HG02981 (cell line): Measurements from ENCODE around the gene DDOST.

Source experiments
- ATAC-seq: cut with Tn5 transposase; IDR thresholded peaks from one replicate; pipeline ENCODE4 v1.9.1; 2021; ENCODE audit warnings: mild to moderate bottlenecking, moderate library complexity; ENCODE audit not compliant: unreplicated experiment

DDOST gene

GRCh38 chr1:20661207-20662109, at the start of gene DDOST:
TSS of gene DDOST (minus strand) at chr1:20661369. CDS start at chr1:20661350, 19 bp downstream.
- ATAC-seq = peak; percentile 97

GRCh38 chr1:20710469-20711284, 49.5 kb upstream of the DDOST start:
- ATAC-seq = no peak

- ATAC-seq = no peak
Observed at GRCh38 chr1:20709868-20710267, 48.7 kb upstream of the DDOST start.

- no peak for ATAC-seq
Observed at GRCh38 chr1:20708891-20709290, 47.7 kb upstream of the DDOST start.

GRCh38 chr1:20708057-20708456, 46.9 kb upstream of the DDOST start:
- ATAC-seq = no peak

GRCh38 chr1:20706841-20707240, 45.7 kb upstream of the DDOST start:
- no peak for ATAC-seq

GRCh38 chr1:20705203-20705755, 44.1 kb upstream of the DDOST start:
- ATAC-seq = no peak

GRCh38 chr1:20704390-20705202, 43.4 kb upstream of the DDOST start:
- ATAC-seq = no peak

- no peak for ATAC-seq
Observed at GRCh38 chr1:20703124-20703756, 42.1 kb upstream of the DDOST start.

- no peak for ATAC-seq
Observed at GRCh38 chr1:20702416-20702815, 41.2 kb upstream of the DDOST start.

GRCh38 chr1:20701847-20702246, 40.7 kb upstream of the DDOST start:
- ATAC-seq = no peak

- ATAC-seq = no peak
Observed at GRCh38 chr1:20701446-20701845, 40.3 kb upstream of the DDOST start.

GRCh38 chr1:20700636-20701215, 39.6 kb upstream of the DDOST start:
- ATAC-seq = no peak

GRCh38 chr1:20699558-20699957, 38.4 kb upstream of the DDOST start:
- no peak for ATAC-seq

- no peak for ATAC-seq
Observed at GRCh38 chr1:20698195-20698910, 37.2 kb upstream of the DDOST start.

- no peak for ATAC-seq
Observed at GRCh38 chr1:20697563-20697962, 36.4 kb upstream of the DDOST start.

GRCh38 chr1:20696397-20697333, 35.5 kb upstream of the DDOST start:
- ATAC-seq = peak; percentile 82

- ATAC-seq = no peak
Observed at GRCh38 chr1:20695515-20695914, 34.3 kb upstream of the DDOST start.
